Activated CD4-positive, alpha-beta T cell treated with anti-CD3 and anti-CD28 coated beads for 36 hours (primary cell): ENCODE data around the gene KCTD17. TPM values are rescaled to one million over a fixed set of nuclear protein-coding genes. Genes with fewer than 3 reads are reported as not detected.
"Not testable (repeated sequence)": the region's sequence is repeated elsewhere in the genome, so short reads cannot be mapped to it uniquely, and the experiment has no call there.

Experiments used
- ATAC-seq: fragments of 200-7000 bp; cut with Tn5 transposase; one replicate; pipeline ENCODE4 v1.10.0; 2021; ENCODE audit warnings: mild to moderate bottlenecking, moderate library complexity
- CTCF ChIA-PET: fragments of 350-600 bp; sonication (Branson Sonifier 250); formaldehyde crosslinking; loops from one replicate; lab custom pipeline; 2021; ENCODE audit warnings: antibody characterized with exemption; lab: Charles Lee
- POLR2A ChIA-PET: fragments of 350-600 bp; sonication (Branson Sonifier 250); formaldehyde crosslinking; loops from one replicate; lab custom pipeline; 2021; ENCODE audit warnings: antibody characterized with exemption, inconsistent platforms; lab: Charles Lee
- DNase-seq: peaks from one replicate; pipeline ENCODE4 v3.0.0-alpha.2; 2020
- H3K27ac Mint-ChIP-seq: one replicate; pipeline ENCODE4 v1.8.0; 2021; ENCODE audit warnings: mixed read lengths
- H3K27me3 Mint-ChIP-seq: one replicate; pipeline ENCODE4 v1.8.0; 2021; ENCODE audit warnings: mixed read lengths
- H3K36me3 Mint-ChIP-seq: one replicate; pipeline ENCODE4 v1.8.0; 2021; ENCODE audit warnings: low read depth, mixed read lengths
- H3K4me1 Mint-ChIP-seq: one replicate; pipeline ENCODE4 v1.8.0; 2021; ENCODE audit warnings: mixed read lengths
- H3K4me3 Mint-ChIP-seq: one replicate; pipeline ENCODE4 v1.8.0; 2021; ENCODE audit warnings: mild to moderate bottlenecking, moderate library complexity, mixed read lengths
- H3K9me3 Mint-ChIP-seq: one replicate; pipeline ENCODE4 v1.8.0; 2021; ENCODE audit warnings: low read depth, mixed read lengths
- intact Hi-C, 2 experiments: fragments of 100-400 bp; cut with DNase I in 1 of 2; cut with micrococcal nuclease in 1 of 2; formaldehyde crosslinking; loops; one replicate each; pipeline versions ENCODE4 v1.14.2 to v1.15.1; 2022 to 2024; cut with DNase I, micrococcal nuclease
- total RNA-seq, 2 experiments: library from RNA; stranded (reverse); gene quantifications; one replicate each; pipeline ENCODE4 v1.2.3, GENCODE V29; 2021

The KCTD17 gene
- total RNA-seq, 2 experiments from 2014 or later = 32.5 to 36.8 TPM

DNA sequence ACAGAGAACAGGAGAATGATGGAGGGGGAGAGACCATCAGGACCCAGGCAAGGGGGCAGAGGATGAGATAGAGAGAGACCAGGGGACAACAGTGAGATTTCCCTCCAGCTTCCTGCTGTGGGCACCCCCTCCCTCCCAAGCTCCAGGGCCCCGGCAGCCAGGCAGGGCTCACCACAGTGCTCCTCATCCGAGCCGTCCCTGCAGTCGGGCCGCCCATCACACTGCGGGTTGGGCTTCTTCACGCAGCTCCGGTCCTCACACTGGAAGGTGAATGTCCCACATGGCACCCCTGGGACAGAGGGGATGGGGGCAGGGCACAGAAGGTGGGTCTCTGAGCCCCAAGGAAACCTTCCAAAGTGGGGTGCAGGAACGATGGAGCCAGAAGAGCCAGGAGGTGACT, 19.2 kb downstream of the KCTD17 start:
- Mint-ChIP-seq H3K4me3 (no peak overlapping the region), H3K36me3 (peaks cover 3% of the 10 kb centered on the region), H3K27me3 (peaks cover 28% of the 10 kb centered on the region), H3K9me3 (no peaks in the 10 kb centered on the region), H3K4me1 (peaks cover 2% of the 10 kb centered on the region), H3K27ac (no peak overlapping the region)
- CTCF ChIA-PET = interaction anchor here (0.6 to 1.7 kb wide), 2 partner anchors 9 to 138 kb away, joined by 3 to 5 read pairs; no protein-coding TSS in a partner anchor
- no peak for ATAC-seq
- no peak for DNase-seq
- intact Hi-C loops = no loop called here
- POLR2A ChIA-PET = no interaction called here

- H3K27ac Mint-ChIP-seq, DNase-seq, CTCF ChIA-PET, POLR2A ChIA-PET, H3K36me3 Mint-ChIP-seq, intact Hi-C loops, H3K4me1 Mint-ChIP-seq, H3K9me3 Mint-ChIP-seq, ATAC-seq, H3K4me3 Mint-ChIP-seq: not testable (repeated sequence)
- peaks cover 28% of the 10 kb centered on the region for H3K27me3 Mint-ChIP-seq
Measured at GRCh38 chr22:37071850-37072592, 20.5 kb downstream of the KCTD17 start.

GRCh38 chr22:37072673-37073072, 21.1 kb downstream of the KCTD17 start:
- no peak for DNase-seq
- H3K27me3 Mint-ChIP-seq = peaks cover 28% of the 10 kb centered on the region
- intact Hi-C loops = no loop called here
- ChIA-PET CTCF (no interaction called here), POLR2A (no interaction called here)
- H3K4me1 Mint-ChIP-seq = peaks cover 7% of the 10 kb centered on the region
- H3K27ac Mint-ChIP-seq = no peak overlapping the region
- H3K4me3 Mint-ChIP-seq = no peak overlapping the region
- H3K9me3 Mint-ChIP-seq = no peaks in the 10 kb centered on the region
- peaks cover 3% of the 10 kb centered on the region for H3K36me3 Mint-ChIP-seq
- no peak for ATAC-seq

DNA sequence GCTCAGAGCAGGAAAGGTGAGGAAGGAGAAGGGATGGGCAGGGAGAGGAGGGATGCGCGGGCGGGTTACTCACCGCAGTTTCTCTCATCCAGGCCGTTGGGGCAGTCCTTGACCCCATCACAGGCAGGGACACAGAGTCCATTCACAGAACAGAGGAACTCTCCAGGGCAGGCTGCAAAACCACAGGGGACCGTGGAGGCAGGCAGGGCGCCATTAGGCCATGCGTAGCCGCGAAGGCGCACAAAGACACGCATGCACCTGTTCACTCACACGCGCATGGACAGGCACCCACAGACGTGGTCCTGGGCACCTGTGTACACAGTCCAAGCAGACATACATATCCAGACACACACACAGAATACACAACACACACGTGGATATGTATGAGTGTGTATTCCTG, 23.0 kb downstream of the KCTD17 start:
- ATAC-seq (no peak), DNase-seq (no peak)
- Mint-ChIP-seq H3K27ac (no peak overlapping the region), H3K36me3 (peaks cover 3% of the 10 kb centered on the region), H3K4me1 (peaks cover 25% of the 10 kb centered on the region), H3K4me3 (no peak overlapping the region), H3K27me3 (peaks cover 19% of the 10 kb centered on the region), H3K9me3 (no peaks in the 10 kb centered on the region)
- ChIA-PET POLR2A (no interaction called here), CTCF (no interaction called here)
- intact Hi-C loops = no loop called here

DNA sequence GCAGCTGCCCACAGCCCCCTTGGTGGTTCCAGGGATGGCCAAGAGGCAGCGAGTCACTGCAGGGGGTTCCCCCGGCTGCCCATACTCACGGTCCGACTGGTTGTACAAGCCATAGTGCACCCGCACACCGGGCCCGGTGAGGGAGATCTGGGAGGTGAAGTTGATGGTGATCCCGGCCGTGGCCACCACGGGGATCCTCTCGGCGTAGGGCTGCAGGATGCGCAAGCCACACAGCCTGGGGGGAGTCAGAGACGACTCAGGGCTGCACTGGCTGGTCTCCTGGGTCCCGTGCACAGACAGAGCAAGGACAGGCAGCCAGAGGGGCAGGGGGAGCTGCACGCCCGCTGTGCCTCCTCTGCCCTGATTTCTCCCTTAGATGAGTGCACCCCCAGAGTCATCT, 23.5 kb downstream of the KCTD17 start:
- peaks cover 14% of the 10 kb centered on the region for H3K27me3 Mint-ChIP-seq
- H3K9me3 Mint-ChIP-seq = no peaks in the 10 kb centered on the region
- peaks cover 1% of the 10 kb centered on the region for H3K36me3 Mint-ChIP-seq
- intact Hi-C loops = loop anchor here in 1 of 2 experiments (5.0 kb wide), 1 partner anchor 187 kb away; no protein-coding TSS in a partner anchor
- POLR2A ChIA-PET = no interaction called here
- CTCF ChIA-PET = interaction anchor here (1.9 kb wide), 1 partner anchor 73 kb away, joined by 8 read pairs; no protein-coding TSS in a partner anchor
- H3K4me1 Mint-ChIP-seq = peaks cover 30% of the 10 kb centered on the region
- H3K4me3 Mint-ChIP-seq = no peak overlapping the region
- DNase-seq = no peak
- H3K27ac Mint-ChIP-seq = no peak overlapping the region
- ATAC-seq = no peak

- Mint-ChIP-seq H3K27ac (no peak overlapping the region), H3K9me3 (no peaks in the 10 kb centered on the region), H3K4me1 (peaks cover 39% of the 10 kb centered on the region), H3K27me3 (peaks cover 10% of the 10 kb centered on the region), H3K4me3 (no peak overlapping the region), H3K36me3 (no peaks in the 10 kb centered on the region)
- intact Hi-C loops = loop anchor here in 1 of 2 experiments (5.0 kb wide), 1 partner anchor 186 kb away; no protein-coding TSS in a partner anchor
- ChIA-PET POLR2A (no interaction called here), CTCF (interaction anchor here (0.8 to 1.9 kb wide), 8 partner anchors 45 to 221 kb away, joined by 3 to 8 read pairs (median 4); partner anchors contain the start of gene IL2RB)
- ATAC-seq = no peak
- no peak for DNase-seq
Measured at GRCh38 chr22:37075822-37076433, 24.4 kb downstream of the KCTD17 start.

- Mint-ChIP-seq H3K27ac (peak overlapping the region; percentile 94), H3K9me3 (no peaks in the 10 kb centered on the region), H3K4me1 (peaks cover 58% of the 10 kb centered on the region), H3K4me3 (no peak overlapping the region), H3K36me3 (peaks cover 4% of the 10 kb centered on the region), H3K27me3 (peaks cover 10% of the 10 kb centered on the region)
- ATAC-seq (peak; percentile 18), DNase-seq (peak; percentile 94)
- intact Hi-C loops = loop anchor here (1.0 to 5.0 kb wide), 6 partner anchors 33 to 184 kb away; no protein-coding TSS in a partner anchor
- ChIA-PET POLR2A (interaction anchor here (0.7 kb wide), 1 partner anchor 152 kb away, joined by 3 read pairs; no protein-coding TSS in a partner anchor), CTCF (interaction anchor here (0.6 to 3.6 kb wide), 12 partner anchors 8 to 122 kb away, joined by 3 to 53 read pairs (median 3); partner anchors contain the start of gene IL2RB)
Measured at GRCh38 chr22:37077802-37078448, 26.4 kb downstream of the KCTD17 start.

DNA sequence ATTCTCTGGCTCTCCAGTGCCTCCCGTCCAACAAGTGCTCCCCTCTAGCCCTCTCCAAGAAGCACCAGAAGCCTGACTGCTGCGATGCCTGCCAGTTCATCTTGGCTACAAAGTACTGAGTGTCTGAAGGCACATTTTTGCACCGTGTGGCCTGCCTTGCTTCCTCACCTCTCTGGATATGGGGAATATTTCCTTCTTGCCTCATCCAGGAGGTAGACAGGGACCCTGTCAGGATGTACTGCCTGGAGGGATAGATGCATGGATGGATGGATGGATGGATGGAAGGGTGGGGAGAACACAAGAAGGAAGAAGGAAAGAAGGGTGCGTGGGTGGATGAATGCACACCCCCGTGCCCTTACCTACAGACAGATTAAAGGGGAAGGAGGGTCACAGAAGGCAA, 27.6 kb downstream of the KCTD17 start:
- Mint-ChIP-seq H3K36me3 (peaks cover 4% of the 10 kb centered on the region), H3K4me3 (peak overlapping the region; percentile 55), H3K4me1 (peaks cover 66% of the 10 kb centered on the region), H3K27ac (peak overlapping the region; percentile 94), H3K27me3 (peaks cover 10% of the 10 kb centered on the region), H3K9me3 (no peaks in the 10 kb centered on the region)
- DNase-seq (peak; percentile 45), ATAC-seq (no peak)
- intact Hi-C loops = loop anchor here (1.0 to 5.0 kb wide), 8 partner anchors 8 to 183 kb away; partner anchors contain the start of gene RAC2 (in 1 of the 2)
- ChIA-PET POLR2A (interaction anchor here (0.8 to 4.5 kb wide), 10 partner anchors 43 to 144 kb away, joined by 3 to 53 read pairs (median 5); partner anchors contain the start of gene IL2RB), CTCF (interaction anchor here (0.7 to 3.6 kb wide), 20 partner anchors 9 to 163 kb away, joined by 3 to 53 read pairs (median 4); partner anchors contain the start of gene IL2RB)

DNA sequence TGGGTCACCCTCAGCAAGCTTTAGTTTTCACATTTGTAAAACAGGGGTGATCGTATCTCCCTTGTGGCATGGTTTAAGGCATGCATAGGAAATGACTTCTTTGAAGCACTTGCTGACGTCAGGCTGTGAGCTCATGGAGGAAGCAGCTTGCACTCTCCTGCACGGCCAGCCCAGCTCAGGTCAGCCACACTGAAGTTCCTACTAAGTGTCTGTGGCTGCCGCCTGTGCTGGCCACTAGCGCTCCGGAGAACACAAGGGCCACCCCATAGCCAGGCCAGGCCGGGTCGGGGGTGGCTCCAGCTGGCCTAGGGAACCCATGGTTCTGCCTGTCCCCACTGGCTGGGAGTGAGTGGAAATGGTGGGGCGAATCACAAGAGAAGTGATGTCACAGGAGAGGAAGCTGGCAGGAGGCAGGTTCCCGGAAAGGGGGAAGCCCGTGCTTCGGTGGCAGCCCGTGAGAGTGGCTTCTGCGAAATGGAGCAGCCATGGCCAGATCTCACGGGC, 28.2 kb downstream of the KCTD17 start:
- ATAC-seq = peak; percentile 70
- ChIA-PET POLR2A (interaction anchor here (0.5 to 4.5 kb wide), 12 partner anchors 15 to 306 kb away, joined by 3 to 53 read pairs (median 4); partner anchors contain the start of gene IL2RB), CTCF (interaction anchor here (0.6 to 3.6 kb wide), 26 partner anchors 9 to 224 kb away, joined by 3 to 53 read pairs (median 4); partner anchors contain the start of gene IL2RB)
- peak; percentile 95 for DNase-seq
- Mint-ChIP-seq H3K27ac (peak overlapping the region; percentile 94), H3K9me3 (no peaks in the 10 kb centered on the region), H3K4me1 (peaks cover 66% of the 10 kb centered on the region), H3K36me3 (peaks cover 4% of the 10 kb centered on the region), H3K4me3 (peak overlapping the region; percentile 55), H3K27me3 (peaks cover 5% of the 10 kb centered on the region)
- intact Hi-C loops = loop anchor here (1.0 to 5.0 kb wide), 9 partner anchors 8 to 183 kb away; partner anchors contain the start of gene RAC2 (in 1 of the 2)

DNA sequence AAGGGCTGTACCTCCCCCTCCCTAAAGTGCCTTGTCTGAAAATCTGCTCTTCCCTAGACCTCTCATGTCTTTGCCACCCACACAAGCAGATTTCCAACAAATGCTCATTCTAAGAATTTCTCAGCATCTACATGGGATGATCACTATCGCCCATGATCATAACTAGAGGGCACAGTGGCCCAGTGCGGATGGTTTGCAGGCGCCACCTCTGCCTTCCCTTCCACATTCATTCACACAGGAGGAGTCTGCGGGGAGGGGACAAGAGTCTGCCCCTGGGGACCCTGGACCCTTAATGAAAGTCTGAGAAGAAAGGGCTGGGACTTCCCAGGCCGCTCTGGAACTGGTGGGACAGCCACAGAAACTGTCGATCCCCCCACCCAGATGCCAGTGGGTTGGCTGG, 28.9 kb downstream of the KCTD17 start:
- DNase-seq (peak; percentile 41), ATAC-seq (peak; percentile 8)
- Mint-ChIP-seq H3K4me3 (peak overlapping the region; percentile 55), H3K27me3 (peaks cover 2% of the 10 kb centered on the region), H3K27ac (peak overlapping the region; percentile 94), H3K36me3 (peaks cover 4% of the 10 kb centered on the region), H3K4me1 (peaks cover 66% of the 10 kb centered on the region), H3K9me3 (no peaks in the 10 kb centered on the region)
- CTCF ChIA-PET = interaction anchor here (0.6 to 3.6 kb wide), 12 partner anchors 19 to 224 kb away, joined by 3 to 53 read pairs (median 5); partner anchors contain the start of gene IL2RB
- intact Hi-C loops = loop anchor here in 1 of 2 experiments (1.0 kb wide), 1 partner anchor 82 kb away; no protein-coding TSS in a partner anchor
- POLR2A ChIA-PET = interaction anchor here (0.5 to 4.5 kb wide), 8 partner anchors 15 to 307 kb away, joined by 3 to 53 read pairs (median 4); partner anchors contain the start of gene IL2RB
